ENCODE measurements around the gene AQP10. TPM values are rescaled to one million over a fixed set of nuclear protein-coding genes. Genes with fewer than 3 reads are reported as not detected.

The AQP10 gene
- total RNA-seq, 1 donor: not detected

DNA sequence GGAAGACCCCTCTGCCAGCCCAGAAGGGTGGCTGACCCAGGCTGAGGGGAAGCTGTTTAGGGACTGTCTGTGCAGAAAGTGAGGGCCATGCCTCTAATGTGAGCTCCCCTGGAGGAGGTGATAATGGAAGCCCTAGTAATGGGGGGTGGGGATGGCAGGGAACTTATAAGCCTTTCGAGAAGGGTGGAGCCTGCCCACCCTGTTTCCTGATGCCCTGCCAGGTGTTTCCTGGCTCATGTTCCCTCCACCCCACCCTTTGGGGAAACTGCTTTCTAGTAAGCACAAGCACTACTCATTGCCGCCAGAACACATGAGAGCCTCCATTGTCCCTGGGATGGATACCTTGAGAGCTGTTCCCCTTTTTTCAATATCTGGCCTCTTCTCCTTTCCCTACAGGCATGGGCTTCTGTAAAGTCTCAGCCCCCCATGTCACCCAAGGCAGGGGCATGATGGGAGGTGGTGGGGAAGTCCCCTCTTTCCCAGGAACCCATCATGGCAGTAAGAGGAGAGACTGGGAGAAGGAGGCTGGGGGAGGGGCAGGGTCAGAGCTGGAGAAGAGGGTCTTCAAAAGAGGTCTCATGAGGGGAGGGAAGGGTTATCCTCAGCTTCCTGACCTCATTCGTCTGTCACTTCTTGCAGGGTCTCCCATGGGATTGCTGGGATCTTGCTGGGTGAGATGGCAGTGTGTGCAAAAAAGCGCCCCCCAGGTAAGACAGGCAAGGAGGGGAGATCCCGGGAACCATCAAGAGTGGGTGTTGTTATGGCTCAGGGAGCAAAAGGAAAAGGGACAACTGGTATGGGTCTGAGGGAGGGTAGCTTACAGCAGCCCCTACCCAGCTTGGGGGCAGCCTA lies 6.8 kb downstream of the AQP10 start:
- H2AFZ ChIP-seq (ENCODE audit: low read length): no peak overlapping the region
- peaks cover 9% of the 10 kb centered on the region for H3K27me3 ChIP-seq (ENCODE audit: insufficient read depth, low read length)
- peak; percentile 67 for DNase-seq (ENCODE audit: insufficient read length, low spot score, missing footprints)

DNA sequence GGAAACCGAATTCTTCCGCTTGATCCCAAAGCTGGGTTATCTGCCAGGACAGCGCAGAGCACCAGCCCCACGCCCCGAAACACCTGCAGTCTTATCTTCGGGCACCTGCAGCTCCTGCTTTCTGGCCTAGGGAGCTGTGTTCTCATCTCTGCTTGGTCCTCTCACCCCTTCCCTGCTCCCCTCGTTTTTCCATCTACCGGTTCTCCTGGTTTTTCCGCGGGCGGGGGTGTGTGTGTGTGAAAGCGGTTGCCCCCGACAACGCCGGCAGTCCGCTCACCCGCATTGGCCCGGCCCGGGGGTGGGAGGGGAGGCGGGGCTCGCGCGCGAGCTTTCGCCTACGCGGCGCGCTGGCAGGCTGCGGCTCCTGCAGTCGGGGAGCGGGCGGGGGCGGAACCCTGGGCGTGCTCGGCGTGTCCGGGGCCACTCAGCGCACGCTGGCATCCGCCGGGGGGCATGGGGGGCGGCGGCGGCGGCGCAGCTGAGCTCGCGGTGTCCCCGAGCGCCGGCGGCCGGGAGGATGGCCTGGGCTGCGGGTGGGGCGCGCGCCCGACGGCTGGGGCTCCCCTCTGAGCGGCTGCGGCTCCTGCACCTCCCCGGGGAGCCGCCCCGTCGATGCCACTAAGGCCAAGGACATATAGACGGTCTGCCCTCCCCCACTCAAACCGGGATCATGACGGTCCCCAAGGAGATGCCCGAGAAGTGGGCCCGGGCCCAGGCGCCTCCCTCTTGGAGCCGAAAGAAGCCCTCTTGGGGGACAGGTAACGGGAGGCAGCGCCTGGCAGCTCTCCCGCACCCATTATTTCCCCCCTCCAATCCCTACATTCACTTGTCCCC lies 7.6 kb downstream of the AQP10 start:
- peak overlapping the region; percentile 65 for H3K27ac ChIP-seq (ENCODE audit: low read depth, low read length)
- peak; percentile 98 for DNase-seq (ENCODE audit: insufficient read length, low spot score, missing footprints)
- TF ChIP-seq, protein P1, sequence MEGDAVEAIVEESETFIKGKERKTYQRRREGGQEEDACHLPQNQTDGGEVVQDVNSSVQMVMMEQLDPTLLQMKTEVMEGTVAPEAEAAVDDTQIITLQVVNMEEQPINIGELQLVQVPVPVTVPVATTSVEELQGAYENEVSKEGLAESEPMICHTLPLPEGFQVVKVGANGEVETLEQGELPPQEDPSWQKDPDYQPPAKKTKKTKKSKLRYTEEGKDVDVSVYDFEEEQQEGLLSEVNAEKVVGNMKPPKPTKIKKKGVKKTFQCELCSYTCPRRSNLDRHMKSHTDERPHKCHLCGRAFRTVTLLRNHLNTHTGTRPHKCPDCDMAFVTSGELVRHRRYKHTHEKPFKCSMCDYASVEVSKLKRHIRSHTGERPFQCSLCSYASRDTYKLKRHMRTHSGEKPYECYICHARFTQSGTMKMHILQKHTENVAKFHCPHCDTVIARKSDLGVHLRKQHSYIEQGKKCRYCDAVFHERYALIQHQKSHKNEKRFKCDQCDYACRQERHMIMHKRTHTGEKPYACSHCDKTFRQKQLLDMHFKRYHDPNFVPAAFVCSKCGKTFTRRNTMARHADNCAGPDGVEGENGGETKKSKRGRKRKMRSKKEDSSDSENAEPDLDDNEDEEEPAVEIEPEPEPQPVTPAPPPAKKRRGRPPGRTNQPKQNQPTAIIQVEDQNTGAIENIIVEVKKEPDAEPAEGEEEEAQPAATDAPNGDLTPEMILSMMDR (IDR thresholded peaks at IDR 0.05; ENCODE audit: extremely low read depth, low read depth, low read length): no peak

More for the DNA sequence above, 6.8 kb downstream of the AQP10 start:
- no peaks in the 10 kb centered on the region for H3K9me3 ChIP-seq (ENCODE audit: low read depth, low read length)
- H3K4me2 ChIP-seq (ENCODE audit: insufficient read depth, low read length): peak overlapping the region; percentile 95
- H3K4me1 ChIP-seq (ENCODE audit: insufficient read depth, low read length): peaks cover 33% of the 10 kb centered on the region
- TF ChIP-seq, protein P1 (IDR thresholded peaks at IDR 0.05; ENCODE audit: extremely low read depth, low read depth, low read length): no peak
- H3K36me3 ChIP-seq (ENCODE audit: insufficient read depth, low read length): peaks cover 32% of the 10 kb centered on the region
- H3K27ac ChIP-seq (ENCODE audit: low read depth, low read length): peak overlapping the region; percentile 100
- H4K20me1 ChIP-seq (ENCODE audit: insufficient read depth, low read length): peaks cover 28% of the 10 kb centered on the region
- peak overlapping the region; percentile 63 for H3K4me3 ChIP-seq (ENCODE audit: insufficient read depth, low read length)
- peaks cover 38% of the 10 kb centered on the region for H3K79me2 ChIP-seq (ENCODE audit: insufficient read depth, low read length)

DNA sequence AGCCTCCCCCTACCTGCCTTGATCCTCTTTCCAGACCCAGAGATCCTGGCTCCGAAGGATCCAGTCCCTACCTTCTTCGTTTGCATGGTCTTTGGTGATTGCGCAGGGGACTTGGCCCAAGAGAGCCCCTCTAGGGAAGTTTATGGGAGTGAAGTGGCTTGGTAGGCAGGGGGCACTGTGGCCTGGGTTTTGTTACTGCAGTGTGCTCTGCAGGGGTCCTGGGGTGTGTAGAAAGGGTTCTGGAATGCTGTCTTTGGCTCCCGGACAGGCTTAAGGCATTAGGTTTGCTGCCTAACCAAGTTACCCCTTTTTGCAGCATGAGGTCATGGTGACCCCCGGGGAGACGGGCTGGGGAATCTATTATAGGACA lies 8.2 kb downstream of the AQP10 start:
- TF ChIP-seq, protein P1 (IDR thresholded peaks at IDR 0.05; ENCODE audit: extremely low read depth, low read depth, low read length): peak; percentile 33
- no peak overlapping the region for H2AFZ ChIP-seq (ENCODE audit: low read length)
- peak overlapping the region; percentile 63 for H3K4me3 ChIP-seq (ENCODE audit: insufficient read depth, low read length)
- H3K9me3 ChIP-seq (ENCODE audit: low read depth, low read length): no peaks in the 10 kb centered on the region
- no peaks in the 10 kb centered on the region for H3K27me3 ChIP-seq (ENCODE audit: insufficient read depth, low read length)
- H3K36me3 ChIP-seq (ENCODE audit: insufficient read depth, low read length): peaks cover 42% of the 10 kb centered on the region
- peaks cover 38% of the 10 kb centered on the region for H3K79me2 ChIP-seq (ENCODE audit: insufficient read depth, low read length)
- H3K4me2 ChIP-seq (ENCODE audit: insufficient read depth, low read length): peak overlapping the region; percentile 95
- peak; percentile 77 for DNase-seq (ENCODE audit: insufficient read length, low spot score, missing footprints)
- peak overlapping the region; percentile 41 for H3K27ac ChIP-seq (ENCODE audit: low read depth, low read length)
- H4K20me1 ChIP-seq (ENCODE audit: insufficient read depth, low read length): peaks cover 32% of the 10 kb centered on the region
- H3K4me1 ChIP-seq (ENCODE audit: insufficient read depth, low read length): peaks cover 37% of the 10 kb centered on the region

More for the DNA sequence above, 7.6 kb downstream of the AQP10 start:
- H4K20me1 ChIP-seq (ENCODE audit: insufficient read depth, low read length): peaks cover 28% of the 10 kb centered on the region
- peaks cover 37% of the 10 kb centered on the region for H3K36me3 ChIP-seq (ENCODE audit: insufficient read depth, low read length)
- H3K4me3 ChIP-seq (ENCODE audit: insufficient read depth, low read length): peak overlapping the region; percentile 63
- peaks cover 33% of the 10 kb centered on the region for H3K4me1 ChIP-seq (ENCODE audit: insufficient read depth, low read length)
- H2AFZ ChIP-seq (ENCODE audit: low read length): no peak overlapping the region
- peaks cover under 1% of the 10 kb centered on the region for H3K27me3 ChIP-seq (ENCODE audit: insufficient read depth, low read length)
- H3K9me3 ChIP-seq (ENCODE audit: low read depth, low read length): no peaks in the 10 kb centered on the region
- peaks cover 38% of the 10 kb centered on the region for H3K79me2 ChIP-seq (ENCODE audit: insufficient read depth, low read length)
- H3K4me2 ChIP-seq (ENCODE audit: insufficient read depth, low read length): peak overlapping the region; percentile 95

All from osteoblast (primary cell).